Adrenal gland (tissue), 5 donors: ENCODE measurements around the gene CFAP77.

Experiments
- POLR2A ChIP-seq, 2 donors: fragments of 450-650 bp; IDR thresholded peaks; one replicate each; pipeline ENCODE4 v1.6.1; 2017; ENCODE audit warnings: antibody characterized with exemption in 2 of 2, mild to moderate bottlenecking in 2 of 2, moderate library complexity in 1 of 2
- TF ChIP-seq, protein P1 (sequence below), 6 experiments: fragments of 450-650 bp in 4 of 6; fragments of 200-600 bp in 2 of 6; sonication (generic) in 1 of 6; IDR thresholded peaks; 1 replicate in 5 of 6; 2 replicates in 1 of 6; pipeline versions ENCODE4 v1.5.1 to v1.8.0; 2016 to 2021; ENCODE audit warnings: antibody characterized with exemption in 6 of 6, mild to moderate bottlenecking in 2 of 6, moderate library complexity in 1 of 6
- donor health status: DM: no; HTN: no; CAD: no.

DNA sequence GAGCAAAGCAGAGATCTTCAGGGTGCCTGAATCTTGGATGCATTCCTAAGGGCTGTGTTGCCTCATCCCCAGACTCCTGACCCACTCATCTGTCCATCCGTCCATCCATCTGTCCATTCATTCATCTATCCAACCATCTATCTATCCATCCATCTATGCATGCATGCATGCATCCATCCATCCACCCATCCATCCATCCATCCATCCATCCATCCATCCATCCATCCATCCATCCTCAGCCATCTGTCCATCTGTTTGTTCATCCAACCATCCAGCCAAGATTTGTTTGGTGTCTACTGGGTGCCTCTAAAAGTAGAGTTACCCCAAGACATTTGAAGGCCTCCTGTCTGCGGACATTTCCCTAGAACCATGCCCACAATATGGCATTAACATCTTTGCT lies 144.7 kb downstream of the CFAP77 start:
- TF ChIP-seq, protein P1, sequence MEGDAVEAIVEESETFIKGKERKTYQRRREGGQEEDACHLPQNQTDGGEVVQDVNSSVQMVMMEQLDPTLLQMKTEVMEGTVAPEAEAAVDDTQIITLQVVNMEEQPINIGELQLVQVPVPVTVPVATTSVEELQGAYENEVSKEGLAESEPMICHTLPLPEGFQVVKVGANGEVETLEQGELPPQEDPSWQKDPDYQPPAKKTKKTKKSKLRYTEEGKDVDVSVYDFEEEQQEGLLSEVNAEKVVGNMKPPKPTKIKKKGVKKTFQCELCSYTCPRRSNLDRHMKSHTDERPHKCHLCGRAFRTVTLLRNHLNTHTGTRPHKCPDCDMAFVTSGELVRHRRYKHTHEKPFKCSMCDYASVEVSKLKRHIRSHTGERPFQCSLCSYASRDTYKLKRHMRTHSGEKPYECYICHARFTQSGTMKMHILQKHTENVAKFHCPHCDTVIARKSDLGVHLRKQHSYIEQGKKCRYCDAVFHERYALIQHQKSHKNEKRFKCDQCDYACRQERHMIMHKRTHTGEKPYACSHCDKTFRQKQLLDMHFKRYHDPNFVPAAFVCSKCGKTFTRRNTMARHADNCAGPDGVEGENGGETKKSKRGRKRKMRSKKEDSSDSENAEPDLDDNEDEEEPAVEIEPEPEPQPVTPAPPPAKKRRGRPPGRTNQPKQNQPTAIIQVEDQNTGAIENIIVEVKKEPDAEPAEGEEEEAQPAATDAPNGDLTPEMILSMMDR (IDR thresholded peaks at IDR 0.05) = no peak
- TF ChIP-seq POLR2A (IDR thresholded peaks at IDR 0.05) = no peak
